Glutamatergic neuron (in vitro differentiated cells): ENCODE results near the gene LARP1. TPM values are rescaled to one million over a fixed set of nuclear protein-coding genes. Genes with fewer than 3 reads are reported as not detected.

ENCODE experiments used
- DNase-seq: peaks from one replicate; pipeline ENCODE4 v3.0.0; 2022
- H3K27ac Mint-ChIP-seq: one replicate; pipeline ENCODE4 v1.8.0; 2020; ENCODE audit warnings: mild to moderate bottlenecking, mixed read lengths, inconsistent platforms; ENCODE audit not compliant: unreplicated experiment
- H3K27me3 Mint-ChIP-seq: one replicate; pipeline ENCODE4 v1.8.0; 2020; ENCODE audit warnings: mild to moderate bottlenecking, moderate library complexity, mixed read lengths, inconsistent platforms; ENCODE audit not compliant: unreplicated experiment
- H3K36me3 Mint-ChIP-seq: one replicate; pipeline ENCODE4 v1.8.0; 2020; ENCODE audit warnings: mild to moderate bottlenecking, mixed read lengths, inconsistent platforms; ENCODE audit not compliant: unreplicated experiment
- H3K4me1 Mint-ChIP-seq: one replicate; pipeline ENCODE4 v1.8.0; 2020; ENCODE audit warnings: mild to moderate bottlenecking, low read depth, mixed read lengths, inconsistent platforms; ENCODE audit not compliant: unreplicated experiment
- H3K4me3 Mint-ChIP-seq: one replicate; pipeline ENCODE4 v1.8.0; 2020; ENCODE audit warnings: mild to moderate bottlenecking, mixed read lengths, inconsistent platforms; ENCODE audit not compliant: unreplicated experiment
- H3K9me3 Mint-ChIP-seq: one replicate; pipeline ENCODE4 v1.8.0; 2020; ENCODE audit warnings: mild to moderate bottlenecking, moderate library complexity, mixed read lengths, inconsistent platforms; ENCODE audit not compliant: unreplicated experiment
- total RNA-seq: library from RNA; stranded (reverse); fragmentation: NEBNext Ultra II Directional; extraction: Animal tissue kit (Norgen Biotek cat#: 25700); gene quantifications from one replicate; pipeline ENCODE4 v1.2.1, GENCODE V29; 2021; ENCODE audit not compliant: unreplicated experiment
- TF ChIP-seq, protein P1 (sequence below): fragments of 200-600 bp; sonication (generic); IDR thresholded peaks from one replicate; pipeline ENCODE4 v1.5.0; 2021; ENCODE audit not compliant: partially characterized antibody, unreplicated experiment

LARP1 gene
- total RNA-seq, 1 donor from 2014 or later: 199 TPM

DNA sequence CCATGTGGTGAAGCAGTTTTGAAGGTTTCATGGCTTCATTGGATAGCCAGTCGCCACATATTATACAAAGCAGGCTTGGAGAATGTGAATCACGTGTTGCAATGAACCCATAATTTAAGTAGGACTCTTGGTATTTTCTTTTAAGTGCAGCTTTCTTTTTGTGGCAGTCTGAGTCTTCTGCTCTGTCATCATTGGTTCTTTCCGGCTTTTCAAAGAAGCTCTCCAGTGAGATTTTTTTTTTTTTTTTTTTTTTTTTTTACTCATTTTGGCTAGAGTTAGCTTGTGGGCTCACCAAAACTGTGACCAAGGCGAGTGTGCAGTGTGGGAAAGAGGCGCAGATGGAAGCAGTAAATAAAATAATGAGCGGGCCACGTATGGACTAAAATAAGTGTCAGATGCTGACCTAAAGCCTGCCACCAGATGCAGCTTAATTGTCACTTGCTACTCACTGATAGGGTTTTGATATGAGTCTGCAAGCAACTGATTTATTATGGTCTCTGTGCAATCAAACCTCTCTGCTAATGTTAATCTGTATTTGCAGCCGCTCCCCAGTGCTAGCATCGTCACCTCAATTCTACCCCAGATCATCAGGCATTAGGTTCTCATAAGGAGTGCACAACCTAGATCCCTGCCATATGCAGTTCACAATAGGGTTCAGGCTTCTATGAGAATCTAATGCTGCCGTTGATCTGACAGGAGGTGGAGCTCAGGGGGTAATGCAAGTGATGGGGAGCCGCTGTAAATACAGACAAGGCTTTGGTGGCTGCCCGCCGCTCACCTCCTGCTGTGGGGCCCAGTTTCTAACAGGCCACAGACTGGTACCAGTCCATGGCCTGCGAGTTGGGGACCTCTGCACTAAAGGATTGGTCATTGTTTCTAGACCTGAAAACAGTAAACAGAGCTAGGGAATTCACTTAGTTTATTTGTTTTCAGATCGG lies 45.5 kb upstream of the LARP1 start:
- peaks cover 1% of the 10 kb centered on the region for H3K27me3 Mint-ChIP-seq
- H3K27ac Mint-ChIP-seq: no peak overlapping the region
- DNase-seq: no peak
- no peaks in the 10 kb centered on the region for H3K36me3 Mint-ChIP-seq
- H3K4me3 Mint-ChIP-seq: no peak overlapping the region
- peaks cover 3% of the 10 kb centered on the region for H3K4me1 Mint-ChIP-seq
- H3K9me3 Mint-ChIP-seq: no peaks in the 10 kb centered on the region
- TF ChIP-seq, protein P1, sequence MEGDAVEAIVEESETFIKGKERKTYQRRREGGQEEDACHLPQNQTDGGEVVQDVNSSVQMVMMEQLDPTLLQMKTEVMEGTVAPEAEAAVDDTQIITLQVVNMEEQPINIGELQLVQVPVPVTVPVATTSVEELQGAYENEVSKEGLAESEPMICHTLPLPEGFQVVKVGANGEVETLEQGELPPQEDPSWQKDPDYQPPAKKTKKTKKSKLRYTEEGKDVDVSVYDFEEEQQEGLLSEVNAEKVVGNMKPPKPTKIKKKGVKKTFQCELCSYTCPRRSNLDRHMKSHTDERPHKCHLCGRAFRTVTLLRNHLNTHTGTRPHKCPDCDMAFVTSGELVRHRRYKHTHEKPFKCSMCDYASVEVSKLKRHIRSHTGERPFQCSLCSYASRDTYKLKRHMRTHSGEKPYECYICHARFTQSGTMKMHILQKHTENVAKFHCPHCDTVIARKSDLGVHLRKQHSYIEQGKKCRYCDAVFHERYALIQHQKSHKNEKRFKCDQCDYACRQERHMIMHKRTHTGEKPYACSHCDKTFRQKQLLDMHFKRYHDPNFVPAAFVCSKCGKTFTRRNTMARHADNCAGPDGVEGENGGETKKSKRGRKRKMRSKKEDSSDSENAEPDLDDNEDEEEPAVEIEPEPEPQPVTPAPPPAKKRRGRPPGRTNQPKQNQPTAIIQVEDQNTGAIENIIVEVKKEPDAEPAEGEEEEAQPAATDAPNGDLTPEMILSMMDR: no peak

DNA sequence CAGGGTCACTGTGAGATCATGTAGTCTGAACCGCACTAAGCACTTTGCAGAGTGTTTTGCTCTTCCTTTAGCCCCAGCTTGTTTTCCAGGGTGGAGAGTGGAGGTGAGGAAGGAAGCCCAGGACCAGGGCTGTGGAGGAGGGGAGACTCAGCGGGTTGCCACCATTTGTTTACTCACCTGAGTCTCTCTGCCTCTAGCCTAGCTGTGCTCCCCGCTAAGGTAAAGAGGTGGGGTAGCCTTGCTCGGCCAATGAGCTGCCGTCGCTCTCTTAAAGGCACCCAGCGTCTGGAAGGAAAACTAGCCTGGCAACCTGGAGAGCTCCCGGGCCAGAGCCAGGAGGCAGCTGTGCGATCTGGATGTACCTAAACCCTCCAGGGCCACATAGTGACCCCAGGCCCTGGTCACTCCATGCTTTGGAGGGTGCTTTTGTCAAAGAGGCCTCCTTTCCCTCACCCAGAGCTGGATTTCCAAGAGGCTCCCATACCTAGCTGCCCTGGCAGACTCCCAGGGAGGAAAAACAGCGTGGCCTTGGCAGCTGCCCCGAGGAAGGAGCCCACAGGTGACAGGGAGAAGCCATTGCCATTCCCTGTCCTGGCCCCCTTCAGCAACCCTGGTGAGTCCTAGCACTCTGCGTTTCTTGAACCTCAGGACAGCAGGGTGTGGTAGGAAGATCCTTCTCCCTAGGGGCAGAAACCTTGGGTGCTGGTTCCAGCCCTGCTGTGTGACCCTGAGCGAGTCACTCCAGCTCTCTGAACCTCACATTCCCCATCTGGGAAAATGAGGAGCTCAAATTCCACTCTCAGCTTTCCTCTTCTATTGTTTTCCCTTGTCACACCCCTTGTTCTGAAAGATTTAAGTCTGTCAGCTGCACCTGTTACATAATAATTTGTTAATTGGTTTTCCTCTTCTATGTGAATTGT lies 42.4 kb upstream of the LARP1 start:
- no peak for DNase-seq
- Mint-ChIP-seq H3K4me3 (no peak overlapping the region), H3K27ac (no peak overlapping the region), H3K4me1 (peaks cover 3% of the 10 kb centered on the region), H3K36me3 (no peaks in the 10 kb centered on the region), H3K9me3 (no peaks in the 10 kb centered on the region), H3K27me3 (peaks cover 1% of the 10 kb centered on the region)
- TF ChIP-seq, protein P1: no peak

DNA sequence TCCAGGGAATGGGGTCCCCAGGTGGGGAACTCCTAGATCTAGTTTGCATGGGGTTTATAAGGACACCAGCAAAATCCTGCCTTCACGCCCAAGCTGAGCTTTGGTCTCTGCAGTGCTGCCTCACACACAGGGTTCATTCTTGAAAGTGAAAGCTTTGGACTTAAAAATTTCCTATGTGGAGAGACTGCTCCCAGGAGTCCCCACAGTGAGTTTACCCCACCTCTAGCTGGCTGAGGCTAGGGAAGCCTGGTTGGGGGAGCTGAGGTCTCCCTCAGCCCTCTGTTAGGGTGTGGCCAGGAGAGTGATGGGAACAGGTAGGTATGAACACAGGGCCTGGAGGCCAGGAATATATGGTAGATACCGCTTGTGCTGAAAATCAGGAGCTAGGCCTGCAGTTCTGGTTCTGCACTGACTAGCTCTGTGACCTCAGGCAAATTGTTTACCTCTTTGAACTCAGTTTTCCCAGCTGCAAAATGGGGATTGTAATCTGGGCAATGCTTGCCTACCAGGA lies 41.5 kb upstream of the LARP1 start:
- H3K27ac Mint-ChIP-seq: no peak overlapping the region
- no peaks in the 10 kb centered on the region for H3K4me1 Mint-ChIP-seq
- H3K4me3 Mint-ChIP-seq: no peak overlapping the region

DNA sequence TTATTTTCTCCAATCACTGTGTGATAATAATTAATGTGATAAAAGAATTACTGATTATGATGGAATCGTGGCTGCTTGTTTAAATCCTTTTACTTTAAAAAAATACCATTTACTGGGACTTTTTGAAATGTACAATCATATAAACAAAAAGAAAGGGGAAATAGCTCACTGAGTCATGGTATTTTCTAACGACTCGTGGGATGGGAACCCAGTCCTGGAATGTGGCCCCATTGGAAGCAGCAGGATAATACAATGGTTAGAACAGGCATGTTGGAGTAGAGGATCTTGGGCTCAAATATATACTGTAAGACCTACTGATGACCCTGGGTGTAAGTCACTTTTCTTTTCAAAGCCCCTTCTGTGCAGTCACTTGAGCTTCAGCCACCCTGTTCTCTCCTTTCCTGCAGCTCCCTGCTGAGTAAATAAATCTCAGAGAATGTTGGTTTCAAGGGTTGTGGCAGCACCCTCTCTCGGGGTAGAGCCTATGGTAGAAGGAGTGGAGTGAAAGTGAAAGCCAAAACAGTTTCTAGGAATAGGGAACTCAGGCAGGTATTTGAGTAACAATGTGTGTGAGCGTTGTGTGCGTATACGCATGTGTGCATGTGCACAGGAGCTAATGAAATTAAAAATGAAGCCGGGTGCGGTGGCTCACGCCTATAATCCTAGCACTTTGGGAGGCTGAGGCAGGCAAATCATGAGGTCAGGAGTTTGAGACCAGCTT lies 40.8 kb upstream of the LARP1 start:
- DNase-seq: no peak
- Mint-ChIP-seq H3K4me3 (no peak overlapping the region), H3K27me3 (no peaks in the 10 kb centered on the region), H3K36me3 (no peaks in the 10 kb centered on the region), H3K27ac (no peak overlapping the region), H3K9me3 (no peaks in the 10 kb centered on the region), H3K4me1 (no peaks in the 10 kb centered on the region)
- TF ChIP-seq, protein P1: no peak

More for the DNA sequence above, 41.5 kb upstream of the LARP1 start:
- TF ChIP-seq, protein P1: no peak
- Mint-ChIP-seq H3K9me3 (no peaks in the 10 kb centered on the region), H3K36me3 (no peaks in the 10 kb centered on the region), H3K27me3 (no peaks in the 10 kb centered on the region)
- DNase-seq: no peak
